GM12864 (cell line): ENCODE data around the gene ASB13.
"Not testable (repeated sequence)": the region's sequence is repeated elsewhere in the genome, so short reads cannot be mapped to it uniquely, and the experiment has no call there.

ENCODE experiments used
- DNase-seq: peaks from one replicate; pipeline ENCODE4 v3.0.0-alpha.2; 2011; ENCODE audit warnings: low read depth
- H3K4me3 ChIP-seq: 2 replicates; pipeline ENCODE4 v1.5.1; 2011; ENCODE audit warnings: mild to moderate bottlenecking, low read depth, low read length, control low read depth
- TF ChIP-seq, protein P1 (sequence below): IDR thresholded peaks from 2 replicates; pipeline ENCODE4 v1.5.1; 2011; ENCODE audit warnings: low read depth, mild to moderate bottlenecking, moderate library complexity, low read length, control low read depth, inconsistent platforms; ENCODE audit errors: missing control alignments

ASB13 gene

DNA sequence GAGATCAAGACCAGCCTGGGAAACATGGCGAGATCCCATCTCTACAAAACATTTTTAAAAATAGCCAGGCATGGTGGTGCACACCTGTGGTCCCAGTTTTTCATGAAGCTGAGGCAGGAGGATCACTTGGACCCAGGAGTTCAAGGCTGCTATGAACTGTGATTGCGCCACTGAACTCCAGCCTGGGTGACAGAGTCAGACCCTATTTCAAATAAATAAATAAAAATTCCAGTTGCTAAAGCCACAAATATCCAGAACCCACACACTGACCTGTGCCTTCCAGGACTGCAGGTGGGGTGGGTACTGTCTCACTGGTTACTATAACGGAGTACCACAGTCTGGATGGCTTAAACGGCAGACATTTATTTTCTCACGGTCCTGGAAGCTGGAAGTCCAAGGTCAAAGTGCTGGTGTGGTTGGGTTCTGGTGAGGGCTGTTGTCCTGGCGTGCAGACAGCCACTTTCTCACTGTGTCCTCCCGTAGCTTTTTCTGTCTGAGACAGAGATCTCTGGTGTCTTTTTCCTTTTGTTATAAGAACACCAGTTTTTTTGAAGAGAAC, 38.8 kb downstream of the ASB13 start:
- TF ChIP-seq, protein P1, sequence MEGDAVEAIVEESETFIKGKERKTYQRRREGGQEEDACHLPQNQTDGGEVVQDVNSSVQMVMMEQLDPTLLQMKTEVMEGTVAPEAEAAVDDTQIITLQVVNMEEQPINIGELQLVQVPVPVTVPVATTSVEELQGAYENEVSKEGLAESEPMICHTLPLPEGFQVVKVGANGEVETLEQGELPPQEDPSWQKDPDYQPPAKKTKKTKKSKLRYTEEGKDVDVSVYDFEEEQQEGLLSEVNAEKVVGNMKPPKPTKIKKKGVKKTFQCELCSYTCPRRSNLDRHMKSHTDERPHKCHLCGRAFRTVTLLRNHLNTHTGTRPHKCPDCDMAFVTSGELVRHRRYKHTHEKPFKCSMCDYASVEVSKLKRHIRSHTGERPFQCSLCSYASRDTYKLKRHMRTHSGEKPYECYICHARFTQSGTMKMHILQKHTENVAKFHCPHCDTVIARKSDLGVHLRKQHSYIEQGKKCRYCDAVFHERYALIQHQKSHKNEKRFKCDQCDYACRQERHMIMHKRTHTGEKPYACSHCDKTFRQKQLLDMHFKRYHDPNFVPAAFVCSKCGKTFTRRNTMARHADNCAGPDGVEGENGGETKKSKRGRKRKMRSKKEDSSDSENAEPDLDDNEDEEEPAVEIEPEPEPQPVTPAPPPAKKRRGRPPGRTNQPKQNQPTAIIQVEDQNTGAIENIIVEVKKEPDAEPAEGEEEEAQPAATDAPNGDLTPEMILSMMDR: no peak
- H3K4me3 ChIP-seq: no peak overlapping the region
- DNase-seq: no peak

DNA sequence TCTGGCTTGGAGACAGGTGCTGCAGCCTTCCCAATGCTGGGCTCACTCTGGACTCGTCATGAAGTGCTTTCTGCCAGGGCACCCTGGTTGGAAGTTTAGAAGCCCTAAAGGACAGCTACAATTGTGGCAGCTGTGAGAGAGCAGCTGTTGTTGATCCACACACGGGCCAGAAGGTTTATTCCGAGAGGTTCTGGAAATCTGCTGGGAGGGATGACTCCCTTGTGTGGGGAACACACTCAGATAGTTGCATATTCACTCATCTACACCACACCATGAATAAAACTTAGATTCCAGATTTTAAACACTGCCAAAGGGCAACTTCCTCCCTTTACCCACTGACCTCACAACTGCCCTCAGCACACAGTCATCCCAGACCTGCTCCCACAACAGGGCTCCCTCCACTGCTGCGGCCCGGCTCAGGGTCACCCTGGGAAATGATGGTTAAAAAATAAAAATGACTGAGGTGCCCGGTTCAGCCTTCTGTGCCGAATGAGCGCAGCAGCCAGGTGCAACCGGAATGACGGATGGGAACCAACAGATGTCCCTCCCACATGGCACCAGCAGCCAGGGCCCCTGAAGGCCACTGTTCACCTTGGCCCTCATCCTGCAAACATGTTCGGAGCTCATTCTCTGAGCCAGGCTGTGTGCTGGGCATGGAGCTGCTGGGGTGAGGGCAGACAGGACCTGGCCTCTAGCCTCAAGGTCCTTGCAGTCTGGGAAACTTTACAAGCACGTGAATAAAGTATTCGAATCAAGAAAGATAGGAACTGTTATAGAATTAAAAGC, 40.2 kb downstream of the ASB13 start:
- no peak overlapping the region for H3K4me3 ChIP-seq
- no peak for DNase-seq
- TF ChIP-seq, protein P1: no peak

DNA sequence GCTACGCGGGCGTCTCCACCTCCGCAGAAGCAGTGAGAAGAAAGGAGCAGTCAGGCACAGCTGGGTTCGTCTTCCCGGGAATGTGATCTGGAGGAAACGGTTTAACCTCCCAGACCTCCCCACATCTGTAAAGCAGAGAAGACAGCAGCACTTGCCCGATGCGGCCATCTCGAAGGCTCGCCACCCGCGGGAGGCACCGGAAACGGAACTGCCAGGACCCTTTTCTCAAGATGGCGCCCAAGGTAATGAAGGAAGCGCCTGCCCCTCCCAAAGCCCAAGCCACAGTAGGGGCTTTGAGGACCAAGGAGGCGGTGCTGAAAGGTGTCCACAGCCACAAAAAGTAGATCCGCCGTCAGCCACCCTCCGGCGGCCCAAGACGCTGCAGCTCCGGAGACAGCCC, 41.7 kb downstream of the ASB13 start:
- DNase-seq: no peak
- H3K4me3 ChIP-seq: no peak overlapping the region
- TF ChIP-seq, protein P1: no peak

DNA sequence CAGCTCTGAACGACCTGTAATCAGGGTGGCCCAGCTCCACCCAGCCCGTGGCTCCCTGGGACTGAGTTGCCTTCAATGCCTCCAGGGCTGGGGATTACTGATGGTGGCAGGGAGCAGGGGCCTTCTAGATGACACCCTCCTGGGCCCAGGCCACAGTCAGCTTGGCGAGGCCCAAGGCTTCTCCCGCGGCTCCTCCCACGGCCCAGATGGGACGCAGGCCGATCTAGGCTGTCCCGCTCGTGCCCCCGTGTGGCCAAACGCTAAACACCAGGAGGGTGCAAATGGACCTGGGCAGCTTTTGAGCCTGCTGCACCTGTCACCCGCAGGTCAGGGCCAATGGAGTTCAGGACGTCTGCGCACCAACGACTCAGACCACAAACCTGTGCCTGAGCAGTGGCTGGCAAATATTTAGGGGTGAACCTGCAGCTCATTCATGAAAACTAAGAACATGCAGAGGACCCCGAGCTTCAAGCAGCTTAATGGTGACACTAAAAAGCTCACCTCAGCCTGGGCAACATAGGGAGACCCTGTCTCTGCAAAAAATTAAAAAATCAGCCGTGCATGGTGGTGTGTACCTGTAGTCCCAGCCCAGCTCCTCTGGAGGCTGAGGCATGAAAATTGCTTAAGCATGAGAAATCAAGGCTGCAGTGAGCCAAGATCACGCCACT, 43.2 kb downstream of the ASB13 start:
- TF ChIP-seq, protein P1: peak; percentile 93
- DNase-seq: peak; percentile 52
- H3K4me3 ChIP-seq: no peak overlapping the region

DNA sequence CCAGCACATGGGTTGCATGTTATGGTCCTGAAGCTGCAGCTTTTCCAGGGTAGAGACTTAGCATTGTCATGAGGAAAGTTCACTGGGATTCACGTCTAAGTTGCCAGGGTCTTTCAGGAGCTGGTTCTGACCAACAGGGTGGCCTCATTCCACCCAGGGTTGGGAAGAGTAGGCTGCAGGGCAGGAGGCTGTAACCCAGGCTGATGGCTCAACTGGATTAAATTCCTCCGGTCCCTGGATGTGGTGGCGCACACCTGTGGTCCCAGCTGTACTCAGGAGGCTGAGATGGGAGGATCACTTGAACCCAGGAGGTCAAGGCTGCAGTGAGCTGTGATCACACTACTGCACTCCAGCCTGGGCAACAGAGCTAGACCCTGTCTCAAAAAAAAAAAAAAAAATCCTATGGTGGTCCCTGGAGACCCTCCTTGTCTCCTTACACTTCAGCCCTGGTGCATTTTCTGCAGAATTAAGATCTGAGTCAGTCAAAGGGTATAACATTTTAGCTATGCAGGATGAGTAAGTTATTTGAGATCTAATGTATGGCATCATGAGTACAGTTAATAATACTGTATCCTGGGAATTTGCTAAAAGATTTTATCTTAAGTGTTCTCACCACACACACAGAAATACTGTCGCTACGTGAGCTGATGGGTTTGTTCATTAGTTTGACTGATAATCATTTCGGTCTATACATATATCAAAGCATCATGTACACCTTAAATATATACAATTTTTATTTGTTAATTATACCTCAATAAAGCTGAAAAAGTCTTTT, 44.0 kb downstream of the ASB13 start:
- TF ChIP-seq, protein P1: no peak
- H3K4me3 ChIP-seq: no peak overlapping the region
- DNase-seq: no peak

DNA sequence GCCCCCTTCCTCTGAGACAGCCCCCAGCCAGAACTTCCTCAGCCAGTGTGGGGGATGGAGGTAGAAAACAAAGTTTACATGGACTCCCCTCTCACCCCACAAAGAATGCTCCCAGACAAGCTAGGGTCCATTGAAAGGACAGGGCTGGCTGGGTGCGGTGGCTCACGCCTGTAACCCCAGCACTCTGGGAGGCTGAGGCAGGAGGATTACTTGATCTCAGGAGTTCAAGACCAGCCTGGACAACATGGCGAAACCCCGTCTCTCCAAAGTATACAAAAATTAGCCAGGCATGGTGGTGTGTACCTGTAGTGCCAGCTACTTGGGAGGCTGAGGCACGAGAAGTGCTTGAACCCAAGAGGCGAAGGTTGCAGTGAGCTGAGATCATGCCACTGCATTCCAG, 45.0 kb downstream of the ASB13 start:
- H3K4me3 ChIP-seq, DNase-seq: not testable (repeated sequence)

DNA sequence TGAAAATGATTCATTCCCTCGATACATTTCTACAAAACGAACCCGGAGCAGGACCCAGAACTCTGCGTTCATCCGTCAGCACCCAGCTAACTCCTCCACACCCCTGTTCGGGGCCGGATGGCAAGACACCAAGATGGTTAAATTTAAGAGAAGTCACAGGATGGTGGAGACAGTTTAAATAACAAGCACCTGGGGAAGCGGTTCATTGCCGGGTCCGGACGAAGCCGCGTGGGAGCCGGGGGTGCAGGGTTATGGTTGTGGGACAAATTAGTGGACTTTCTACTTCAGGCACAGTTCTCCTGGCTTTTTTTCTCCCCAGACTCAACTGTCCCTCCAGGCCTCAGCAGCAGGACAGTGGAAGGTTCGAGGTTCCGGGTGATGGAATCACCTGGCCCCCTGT, 45.4 kb downstream of the ASB13 start:
- DNase-seq: no peak
- H3K4me3 ChIP-seq: no peak overlapping the region
- TF ChIP-seq, protein P1: no peak
